Stimulated activated CD8-positive, alpha-beta memory T cell treated with anti-CD3 and anti-CD28 coated beads, Interleukin-12 subunit alpha, Interleukin-12 subunit beta, amount 100 ng/mL, for 4 hours (primary cell): Measurements from ENCODE around the gene DACT1.

Source experiments
- DNase-seq: peaks from one replicate; pipeline ENCODE4 v3.0.0-alpha.2; 2020; ENCODE audit warnings: low read depth

DACT1 gene

GRCh38 chr14:58635091-58635830, 2.5 kb upstream of the DACT1 start:
- no peak for DNase-seq

- DNase-seq: no peak
Measured at GRCh38 chr14:58636129-58636528, 1.6 kb upstream of the DACT1 start.

GRCh38 chr14:58637040-58637390, 747 bp upstream of the DACT1 start:
- DNase-seq: no peak

GRCh38 chr14:58638231-58639197, 752 bp downstream of the DACT1 start:
- no peak for DNase-seq

- DNase-seq: no peak
Measured at GRCh38 chr14:58639198-58639565, 1.4 kb downstream of the DACT1 start.

- DNase-seq: no peak
Measured at GRCh38 chr14:58639842-58640484, 2.2 kb downstream of the DACT1 start.

GRCh38 chr14:58640959-58641358, 3.2 kb downstream of the DACT1 start:
- DNase-seq: no peak

- no peak for DNase-seq
Measured at GRCh38 chr14:58641509-58641908, 3.7 kb downstream of the DACT1 start.

GRCh38 chr14:58643366-58643765, 5.6 kb downstream of the DACT1 start:
- no peak for DNase-seq

- no peak for DNase-seq
Measured at GRCh38 chr14:58645641-58646040, 7.9 kb downstream of the DACT1 start.

GRCh38 chr14:58646479-58646878, 8.7 kb downstream of the DACT1 start:
- no peak for DNase-seq

- DNase-seq: no peak
Measured at GRCh38 chr14:58647777-58648176, 10.0 kb downstream of the DACT1 start.

GRCh38 chr14:58650857-58651256, 13.1 kb downstream of the DACT1 start:
- DNase-seq: no peak

- no peak for DNase-seq
Measured at GRCh38 chr14:58656671-58657411, 19.1 kb downstream of the DACT1 start.

- DNase-seq: no peak
Measured at GRCh38 chr14:58659061-58659460, 21.3 kb downstream of the DACT1 start.

- no peak for DNase-seq
Measured at GRCh38 chr14:58659846-58660245, 22.1 kb downstream of the DACT1 start.

GRCh38 chr14:58660407-58660806, 22.6 kb downstream of the DACT1 start:
- DNase-seq: no peak

GRCh38 chr14:58662018-58662417, 24.3 kb downstream of the DACT1 start:
- DNase-seq: no peak

- DNase-seq: no peak
Measured at GRCh38 chr14:58662759-58663158, 25.0 kb downstream of the DACT1 start.

GRCh38 chr14:58663494-58664111, 25.8 kb downstream of the DACT1 start:
- no peak for DNase-seq

- no peak for DNase-seq
Measured at GRCh38 chr14:58665773-58666500, 28.2 kb downstream of the DACT1 start.
